GM21526 (cell line): ENCODE measurements around the gene SSC5D.
"Not testable (repeated sequence)": the region's sequence is repeated elsewhere in the genome, so short reads cannot be mapped to it uniquely, and the experiment has no call there.

Experiments used
- ATAC-seq: cut with Tn5 transposase; IDR thresholded peaks from one replicate; pipeline ENCODE4 v1.9.1; 2021; ENCODE audit warnings: moderate library complexity; ENCODE audit not compliant: unreplicated experiment, low FRiP score

The SSC5D gene

GRCh38 chr19:55486043-55486970 lies 1.9 kb upstream of the SSC5D start:
- no peak for ATAC-seq

GRCh38 chr19:55486971-55487923 lies 989 bp upstream of the SSC5D start:
- ATAC-seq: no peak

- ATAC-seq: no peak
Measured at GRCh38 chr19:55488986-55489710, 912 bp downstream of the SSC5D start.

- ATAC-seq: no peak
Measured at GRCh38 chr19:55489711-55490477, 1.7 kb downstream of the SSC5D start.

GRCh38 chr19:55490478-55491432 lies 2.5 kb downstream of the SSC5D start:
- ATAC-seq: no peak

- ATAC-seq: no peak
Measured at GRCh38 chr19:55491546-55492360, 3.5 kb downstream of the SSC5D start.

- no peak for ATAC-seq
Measured at GRCh38 chr19:55492362-55492944, 4.2 kb downstream of the SSC5D start.

GRCh38 chr19:55493052-55493644 lies 4.9 kb downstream of the SSC5D start:
- no peak for ATAC-seq

GRCh38 chr19:55493645-55494171 lies 5.5 kb downstream of the SSC5D start:
- ATAC-seq: no peak

- ATAC-seq: no peak
Measured at GRCh38 chr19:55494172-55494761, 6.0 kb downstream of the SSC5D start.

GRCh38 chr19:55495646-55496349 lies 7.6 kb downstream of the SSC5D start:
- no peak for ATAC-seq

- ATAC-seq: not testable (repeated sequence)
Measured at GRCh38 chr19:55496820-55497219, 8.6 kb downstream of the SSC5D start.

- no peak for ATAC-seq
Measured at GRCh38 chr19:55497763-55498162, 9.5 kb downstream of the SSC5D start.

- ATAC-seq: no peak
Measured at GRCh38 chr19:55498246-55498840, 10.1 kb downstream of the SSC5D start.

GRCh38 chr19:55500368-55500952 lies 12.2 kb downstream of the SSC5D start:
- ATAC-seq: no peak
